Measurements from ENCODE around the gene RBKS. TPM values are rescaled to one million over a fixed set of nuclear protein-coding genes. Genes with fewer than 3 reads are reported as not detected.

Gene RBKS
- total RNA-seq, 1 donor from 2014 or later, result 0.83 TPM

DNA sequence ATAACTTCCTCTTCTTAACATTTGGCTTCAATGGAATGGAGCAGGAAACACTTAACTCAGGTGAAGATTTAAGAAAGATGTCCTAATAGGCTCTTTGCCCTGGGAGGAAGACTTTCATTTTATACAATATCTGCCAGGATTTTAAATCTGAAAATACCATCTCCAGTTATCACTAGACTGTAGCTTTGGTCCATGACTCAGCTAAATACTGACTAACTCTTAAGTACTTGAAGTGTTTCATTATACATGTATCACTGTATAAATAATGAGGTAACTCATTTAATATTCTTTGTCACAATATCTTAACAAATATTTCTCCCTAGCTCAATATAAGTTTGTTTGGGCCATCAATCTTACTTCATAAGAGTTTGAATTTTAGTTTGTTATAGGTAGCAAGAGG, 34.7 kb downstream of the RBKS start:
- TF ChIP-seq, protein P1, sequence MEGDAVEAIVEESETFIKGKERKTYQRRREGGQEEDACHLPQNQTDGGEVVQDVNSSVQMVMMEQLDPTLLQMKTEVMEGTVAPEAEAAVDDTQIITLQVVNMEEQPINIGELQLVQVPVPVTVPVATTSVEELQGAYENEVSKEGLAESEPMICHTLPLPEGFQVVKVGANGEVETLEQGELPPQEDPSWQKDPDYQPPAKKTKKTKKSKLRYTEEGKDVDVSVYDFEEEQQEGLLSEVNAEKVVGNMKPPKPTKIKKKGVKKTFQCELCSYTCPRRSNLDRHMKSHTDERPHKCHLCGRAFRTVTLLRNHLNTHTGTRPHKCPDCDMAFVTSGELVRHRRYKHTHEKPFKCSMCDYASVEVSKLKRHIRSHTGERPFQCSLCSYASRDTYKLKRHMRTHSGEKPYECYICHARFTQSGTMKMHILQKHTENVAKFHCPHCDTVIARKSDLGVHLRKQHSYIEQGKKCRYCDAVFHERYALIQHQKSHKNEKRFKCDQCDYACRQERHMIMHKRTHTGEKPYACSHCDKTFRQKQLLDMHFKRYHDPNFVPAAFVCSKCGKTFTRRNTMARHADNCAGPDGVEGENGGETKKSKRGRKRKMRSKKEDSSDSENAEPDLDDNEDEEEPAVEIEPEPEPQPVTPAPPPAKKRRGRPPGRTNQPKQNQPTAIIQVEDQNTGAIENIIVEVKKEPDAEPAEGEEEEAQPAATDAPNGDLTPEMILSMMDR (IDR thresholded peaks at IDR 0.05), result no peak
- DNase-seq (ENCODE audit: extremely low spot score, unreplicated experiment), result no peak
- Mint-ChIP-seq H3K4me1 (ENCODE audit: unreplicated experiment) (peaks cover 7% of the 10 kb centered on the region), H3K36me3 (ENCODE audit: unreplicated experiment) (peaks cover 2% of the 10 kb centered on the region), H3K27me3 (ENCODE audit: unreplicated experiment) (no peaks in the 10 kb centered on the region), H3K9me3 (ENCODE audit: unreplicated experiment) (peaks cover 13% of the 10 kb centered on the region), H3K4me3 (ENCODE audit: unreplicated experiment) (no peak overlapping the region), H3K27ac (ENCODE audit: unreplicated experiment) (no peak overlapping the region)

DNA sequence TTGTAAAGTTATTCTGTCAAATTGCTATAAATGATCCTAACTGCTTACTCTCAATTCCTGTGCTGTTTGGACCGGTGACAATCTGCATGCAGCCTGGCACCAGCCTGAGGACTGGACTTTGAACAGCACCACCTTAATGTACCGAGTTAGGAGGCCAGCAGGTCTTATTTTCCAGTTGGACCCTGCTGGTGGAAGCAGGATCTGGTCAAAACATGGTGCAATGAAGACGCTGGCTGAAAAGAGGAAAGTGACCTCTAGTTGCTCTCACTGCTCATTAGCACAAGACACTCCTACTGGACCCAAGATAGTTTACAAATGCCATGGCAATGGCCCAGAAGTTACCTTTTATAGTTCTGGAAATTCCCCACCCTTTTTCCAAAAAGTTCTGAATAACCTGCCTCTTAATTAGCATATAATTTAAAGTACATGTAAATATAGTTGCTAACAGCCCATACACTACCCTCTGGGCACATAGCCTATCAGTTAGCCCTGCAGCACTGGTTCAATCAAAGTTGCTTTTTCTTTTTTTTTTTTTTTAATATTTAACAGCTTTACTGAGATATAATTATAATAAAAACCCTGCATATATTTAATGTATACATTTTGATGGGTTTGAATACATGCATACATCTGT, 35.8 kb downstream of the RBKS start:
- no peak overlapping the region for H3K27ac Mint-ChIP-seq (ENCODE audit: unreplicated experiment)
- no peak for DNase-seq (ENCODE audit: extremely low spot score, unreplicated experiment)
- peaks cover 13% of the 10 kb centered on the region for H3K9me3 Mint-ChIP-seq (ENCODE audit: unreplicated experiment)
- H3K4me3 Mint-ChIP-seq (ENCODE audit: unreplicated experiment), result no peak overlapping the region
- TF ChIP-seq, protein P1 (IDR thresholded peaks at IDR 0.05), result no peak
- H3K36me3 Mint-ChIP-seq (ENCODE audit: unreplicated experiment), result peaks cover 2% of the 10 kb centered on the region
- H3K4me1 Mint-ChIP-seq (ENCODE audit: unreplicated experiment), result peaks cover 7% of the 10 kb centered on the region
- no peaks in the 10 kb centered on the region for H3K27me3 Mint-ChIP-seq (ENCODE audit: unreplicated experiment)

- Mint-ChIP-seq H3K36me3 (ENCODE audit: unreplicated experiment) (peaks cover 2% of the 10 kb centered on the region), H3K4me1 (ENCODE audit: unreplicated experiment) (peaks cover 7% of the 10 kb centered on the region), H3K27me3 (ENCODE audit: unreplicated experiment) (no peaks in the 10 kb centered on the region), H3K27ac (ENCODE audit: unreplicated experiment) (no peak overlapping the region), H3K4me3 (ENCODE audit: unreplicated experiment) (no peak overlapping the region), H3K9me3 (ENCODE audit: unreplicated experiment) (peaks cover 6% of the 10 kb centered on the region)
- no peak for DNase-seq (ENCODE audit: extremely low spot score, unreplicated experiment)
- TF ChIP-seq, protein P1 (IDR thresholded peaks at IDR 0.05), result no peak
Measured at GRCh38 chr2:27852691-27853090, 37.5 kb downstream of the RBKS start.

DNA sequence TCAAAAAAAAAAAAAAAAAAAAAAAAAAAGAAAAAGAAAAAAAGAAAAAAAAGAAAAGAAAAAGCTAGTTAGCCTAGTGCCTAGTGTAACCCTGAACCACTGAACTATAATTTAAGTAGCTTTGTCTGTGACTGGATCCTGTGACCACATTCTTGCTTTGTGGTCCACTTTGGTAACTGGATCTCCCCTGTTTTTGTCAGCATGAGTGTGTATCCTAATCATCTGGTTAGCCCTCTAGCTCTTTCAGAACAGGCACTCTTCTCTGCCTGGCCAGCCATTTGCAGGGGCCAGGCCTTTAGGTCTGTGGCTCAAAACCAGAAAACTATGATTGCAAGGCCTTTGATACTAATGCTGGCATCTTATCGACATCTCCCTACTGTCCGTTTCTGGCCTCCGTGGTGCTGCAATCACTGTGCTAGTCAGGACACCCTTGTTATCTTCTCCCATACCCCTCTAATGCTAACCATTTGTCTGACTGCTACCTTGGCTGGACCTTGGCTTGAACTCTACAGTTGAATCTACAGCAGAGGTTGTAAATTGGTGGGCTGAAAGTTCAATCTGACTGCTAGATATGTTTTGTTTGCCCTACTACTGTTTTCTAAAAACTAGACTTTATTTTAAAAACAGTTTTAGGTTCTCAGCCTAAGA, 40.5 kb downstream of the RBKS start:
- H3K36me3 Mint-ChIP-seq (ENCODE audit: unreplicated experiment), result no peaks in the 10 kb centered on the region
- H3K27ac Mint-ChIP-seq (ENCODE audit: unreplicated experiment), result no peak overlapping the region
- TF ChIP-seq, protein P1 (IDR thresholded peaks at IDR 0.05), result no peak
- H3K4me1 Mint-ChIP-seq (ENCODE audit: unreplicated experiment), result peaks cover 7% of the 10 kb centered on the region
- H3K4me3 Mint-ChIP-seq (ENCODE audit: unreplicated experiment), result no peak overlapping the region
- no peaks in the 10 kb centered on the region for H3K9me3 Mint-ChIP-seq (ENCODE audit: unreplicated experiment)
- H3K27me3 Mint-ChIP-seq (ENCODE audit: unreplicated experiment), result no peaks in the 10 kb centered on the region
- DNase-seq (ENCODE audit: extremely low spot score, unreplicated experiment), result no peak

- TF ChIP-seq, protein P1 (IDR thresholded peaks at IDR 0.05), result no peak
- no peak overlapping the region for H3K27ac Mint-ChIP-seq (ENCODE audit: unreplicated experiment)
- DNase-seq (ENCODE audit: extremely low spot score, unreplicated experiment), result no peak
- no peaks in the 10 kb centered on the region for H3K27me3 Mint-ChIP-seq (ENCODE audit: unreplicated experiment)
- no peaks in the 10 kb centered on the region for H3K36me3 Mint-ChIP-seq (ENCODE audit: unreplicated experiment)
- H3K9me3 Mint-ChIP-seq (ENCODE audit: unreplicated experiment), result no peaks in the 10 kb centered on the region
- H3K4me1 Mint-ChIP-seq (ENCODE audit: unreplicated experiment), result peaks cover 8% of the 10 kb centered on the region
- H3K4me3 Mint-ChIP-seq (ENCODE audit: unreplicated experiment), result no peak overlapping the region
Measured at GRCh38 chr2:27847333-27847732, 42.9 kb downstream of the RBKS start.
